ENCODE results near the gene CDH11.

DNA sequence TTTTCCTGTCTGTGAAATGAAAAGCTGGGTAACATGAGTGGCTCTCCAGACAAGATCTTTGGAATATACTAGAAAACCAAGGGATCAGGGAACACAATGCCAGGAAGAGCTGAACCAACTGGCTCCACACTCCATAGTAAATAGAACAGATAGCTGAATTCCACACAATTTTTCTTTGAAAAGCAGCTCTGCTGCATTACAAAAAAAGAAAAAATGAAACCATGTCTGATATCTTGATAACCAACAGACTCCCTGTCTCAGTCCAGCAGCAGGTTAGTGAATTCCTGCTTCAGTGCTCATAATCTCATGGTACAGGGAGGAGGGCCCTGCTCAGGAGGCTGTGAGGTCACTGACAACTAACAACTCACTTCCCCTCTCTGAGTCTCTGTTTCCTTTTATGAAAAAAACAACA is 97.1 kb downstream of the CDH11 start:
- TF ChIP-seq EZH2phosphoT487 (IDR thresholded peaks at IDR 0.05; ENCODE audit: low read depth): no peak
- TF ChIP-seq, protein P1, sequence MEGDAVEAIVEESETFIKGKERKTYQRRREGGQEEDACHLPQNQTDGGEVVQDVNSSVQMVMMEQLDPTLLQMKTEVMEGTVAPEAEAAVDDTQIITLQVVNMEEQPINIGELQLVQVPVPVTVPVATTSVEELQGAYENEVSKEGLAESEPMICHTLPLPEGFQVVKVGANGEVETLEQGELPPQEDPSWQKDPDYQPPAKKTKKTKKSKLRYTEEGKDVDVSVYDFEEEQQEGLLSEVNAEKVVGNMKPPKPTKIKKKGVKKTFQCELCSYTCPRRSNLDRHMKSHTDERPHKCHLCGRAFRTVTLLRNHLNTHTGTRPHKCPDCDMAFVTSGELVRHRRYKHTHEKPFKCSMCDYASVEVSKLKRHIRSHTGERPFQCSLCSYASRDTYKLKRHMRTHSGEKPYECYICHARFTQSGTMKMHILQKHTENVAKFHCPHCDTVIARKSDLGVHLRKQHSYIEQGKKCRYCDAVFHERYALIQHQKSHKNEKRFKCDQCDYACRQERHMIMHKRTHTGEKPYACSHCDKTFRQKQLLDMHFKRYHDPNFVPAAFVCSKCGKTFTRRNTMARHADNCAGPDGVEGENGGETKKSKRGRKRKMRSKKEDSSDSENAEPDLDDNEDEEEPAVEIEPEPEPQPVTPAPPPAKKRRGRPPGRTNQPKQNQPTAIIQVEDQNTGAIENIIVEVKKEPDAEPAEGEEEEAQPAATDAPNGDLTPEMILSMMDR (IDR thresholded peaks at IDR 0.05; ENCODE audit: low read depth, low read length): no peak
